ENCODE results near the gene DDC. TPM values are rescaled to one million over a fixed set of nuclear protein-coding genes. Genes with fewer than 3 reads are reported as not detected.

DDC gene
- total RNA-seq, 1 donor from 2014 or later = 3.0 TPM

GRCh38 chr7:50470250-50471163, 94.7 kb downstream of the DDC start:
- H3K36me3 ChIP-seq = no peaks in the 10 kb centered on the region
- DNase-seq (no peak), ATAC-seq (no peak)
- H3K27ac ChIP-seq = no peak overlapping the region
- H3K27me3 ChIP-seq (ENCODE audit: low read depth) = peaks cover 7% of the 10 kb centered on the region
- no peaks in the 10 kb centered on the region for H3K9me3 ChIP-seq
- intact Hi-C loops (cut with DNase I) = no loop called here
- H3K4me3 ChIP-seq = no peak overlapping the region
- H3K4me1 ChIP-seq = peaks cover 8% of the 10 kb centered on the region
- TF ChIP-seq CTCF (IDR thresholded peaks at IDR 0.05) = no peak

GRCh38 chr7:50469181-50469580, 96.0 kb downstream of the DDC start:
- ATAC-seq (no peak), DNase-seq (no peak)
- intact Hi-C loops (cut with DNase I) = no loop called here
- no peaks in the 10 kb centered on the region for H3K9me3 ChIP-seq
- H3K36me3 ChIP-seq = no peaks in the 10 kb centered on the region
- TF ChIP-seq CTCF (IDR thresholded peaks at IDR 0.05) = no peak
- H3K27ac ChIP-seq = no peak overlapping the region
- peaks cover 8% of the 10 kb centered on the region for H3K4me1 ChIP-seq
- peaks cover 7% of the 10 kb centered on the region for H3K27me3 ChIP-seq (ENCODE audit: low read depth)
- H3K4me3 ChIP-seq = no peak overlapping the region

GRCh38 chr7:50467817-50468610, 97.2 kb downstream of the DDC start:
- peaks cover 8% of the 10 kb centered on the region for H3K4me1 ChIP-seq
- ATAC-seq (peak; percentile 90 to 94), DNase-seq (peak; percentile 85)
- H3K27me3 ChIP-seq (ENCODE audit: low read depth) = peaks cover 7% of the 10 kb centered on the region
- peak; percentile 92 for TF ChIP-seq CTCF (IDR thresholded peaks at IDR 0.05)
- H3K4me3 ChIP-seq = peak overlapping the region; percentile 12
- H3K36me3 ChIP-seq = no peaks in the 10 kb centered on the region
- intact Hi-C loops (cut with DNase I) = no loop called here
- H3K27ac ChIP-seq = no peak overlapping the region
- no peaks in the 10 kb centered on the region for H3K9me3 ChIP-seq

GRCh38 chr7:50466815-50467585, 98.2 kb downstream of the DDC start:
- no peak for TF ChIP-seq CTCF (IDR thresholded peaks at IDR 0.05)
- ATAC-seq = no peak
- H3K27me3 ChIP-seq (ENCODE audit: low read depth) = peaks cover 7% of the 10 kb centered on the region
- no peak for DNase-seq
- peaks cover 8% of the 10 kb centered on the region for H3K4me1 ChIP-seq
- no peak overlapping the region for H3K27ac ChIP-seq
- no peak overlapping the region for H3K4me3 ChIP-seq
- no peaks in the 10 kb centered on the region for H3K9me3 ChIP-seq
- intact Hi-C loops (cut with DNase I) = no loop called here
- H3K36me3 ChIP-seq = no peaks in the 10 kb centered on the region

GRCh38 chr7:50463035-50463434, 102.2 kb downstream of the DDC start:
- H3K4me3 ChIP-seq = no peak overlapping the region
- H3K27ac ChIP-seq = no peak overlapping the region
- ATAC-seq (no peak), DNase-seq (no peak)
- no peak for TF ChIP-seq CTCF (IDR thresholded peaks at IDR 0.05)
- peaks cover 4% of the 10 kb centered on the region for H3K4me1 ChIP-seq
- H3K9me3 ChIP-seq = no peaks in the 10 kb centered on the region
- H3K27me3 ChIP-seq (ENCODE audit: low read depth) = no peaks in the 10 kb centered on the region
- no peaks in the 10 kb centered on the region for H3K36me3 ChIP-seq
- intact Hi-C loops (cut with DNase I) = no loop called here

Measured in lower lobe of right lung (tissue), 2 donors.